Measurements from ENCODE around the gene ITGA2B.

DNA sequence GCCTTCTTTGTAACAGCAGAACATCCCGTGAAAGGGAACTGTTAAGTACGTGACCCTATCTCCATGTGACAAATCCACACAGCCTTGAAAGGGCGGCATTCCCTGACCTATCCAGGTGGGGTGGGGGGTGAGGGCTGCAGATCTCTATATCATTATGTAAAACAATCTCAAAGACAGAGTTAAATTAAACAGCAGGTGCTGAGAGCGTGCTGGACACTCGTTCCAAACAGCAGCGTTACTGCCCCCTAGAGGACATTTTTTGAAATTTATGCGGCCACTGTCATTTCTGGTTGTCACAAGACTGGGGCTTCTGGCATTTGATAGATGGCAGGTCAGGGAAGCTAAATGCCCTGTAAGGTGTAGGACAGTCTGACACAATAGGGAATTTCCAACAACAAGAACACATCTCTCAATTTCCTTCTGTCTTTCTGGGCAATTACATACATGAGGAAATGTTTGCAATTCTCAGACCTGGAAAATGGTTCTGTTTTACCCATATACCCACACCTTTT lies 58.1 kb downstream of the ITGA2B start:
- no peak for TF ChIP-seq TCF12 (IDR thresholded peaks at IDR 0.05; ENCODE audit: low read depth)
- TF ChIP-seq, protein P1, sequence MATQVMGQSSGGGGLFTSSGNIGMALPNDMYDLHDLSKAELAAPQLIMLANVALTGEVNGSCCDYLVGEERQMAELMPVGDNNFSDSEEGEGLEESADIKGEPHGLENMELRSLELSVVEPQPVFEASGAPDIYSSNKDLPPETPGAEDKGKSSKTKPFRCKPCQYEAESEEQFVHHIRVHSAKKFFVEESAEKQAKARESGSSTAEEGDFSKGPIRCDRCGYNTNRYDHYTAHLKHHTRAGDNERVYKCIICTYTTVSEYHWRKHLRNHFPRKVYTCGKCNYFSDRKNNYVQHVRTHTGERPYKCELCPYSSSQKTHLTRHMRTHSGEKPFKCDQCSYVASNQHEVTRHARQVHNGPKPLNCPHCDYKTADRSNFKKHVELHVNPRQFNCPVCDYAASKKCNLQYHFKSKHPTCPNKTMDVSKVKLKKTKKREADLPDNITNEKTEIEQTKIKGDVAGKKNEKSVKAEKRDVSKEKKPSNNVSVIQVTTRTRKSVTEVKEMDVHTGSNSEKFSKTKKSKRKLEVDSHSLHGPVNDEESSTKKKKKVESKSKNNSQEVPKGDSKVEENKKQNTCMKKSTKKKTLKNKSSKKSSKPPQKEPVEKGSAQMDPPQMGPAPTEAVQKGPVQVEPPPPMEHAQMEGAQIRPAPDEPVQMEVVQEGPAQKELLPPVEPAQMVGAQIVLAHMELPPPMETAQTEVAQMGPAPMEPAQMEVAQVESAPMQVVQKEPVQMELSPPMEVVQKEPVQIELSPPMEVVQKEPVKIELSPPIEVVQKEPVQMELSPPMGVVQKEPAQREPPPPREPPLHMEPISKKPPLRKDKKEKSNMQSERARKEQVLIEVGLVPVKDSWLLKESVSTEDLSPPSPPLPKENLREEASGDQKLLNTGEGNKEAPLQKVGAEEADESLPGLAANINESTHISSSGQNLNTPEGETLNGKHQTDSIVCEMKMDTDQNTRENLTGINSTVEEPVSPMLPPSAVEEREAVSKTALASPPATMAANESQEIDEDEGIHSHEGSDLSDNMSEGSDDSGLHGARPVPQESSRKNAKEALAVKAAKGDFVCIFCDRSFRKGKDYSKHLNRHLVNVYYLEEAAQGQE (IDR thresholded peaks at IDR 0.05; ENCODE audit: low read depth), result no peak
- no peak for TF ChIP-seq NFIC (IDR thresholded peaks at IDR 0.05)
- no peak for TF ChIP-seq EP300 (IDR thresholded peaks at IDR 0.05; ENCODE audit: borderline replicate concordance)
